K562 (cell line): ENCODE data around the gene EOLA1. TPM values are rescaled to one million over a fixed set of nuclear protein-coding genes. Genes with fewer than 3 reads are reported as not detected.
A peak's percentile ranks its signal among the peaks of the same experiment; 100 is the strongest.

Experiments used
- ATAC-seq: fragments of 200-7000 bp; cut with Tn5 transposase; 3 replicates; pipeline ENCODE4 v1.9.1; 2020; ENCODE audit warnings: moderate library complexity
- BruUV-seq: library from RNA; stranded (reverse); fragments of 400-500 nt; replicated peaks from 2 replicates; lab custom pipeline; 2021; lab: Mats Ljungman, UMichigan
- CTCF ChIA-PET: fragments of 300-600 bp; formaldehyde crosslinking; extraction: SDS; loops from one replicate; lab custom pipeline; 2021; ENCODE audit warnings: low intra/inter-chr PET ratio; lab: Yijun Ruan, JAX
- POLR2A ChIA-PET: fragments of 300-600, 350-650 bp; sonication (Branson Sonifier 250); formaldehyde crosslinking; extraction: SDS; loops from one replicate; lab custom pipeline; 2021; ENCODE audit warnings: antibody characterized with exemption, inconsistent platforms; lab: Yijun Ruan, JAX
- DNase-seq, 4 experiments: peaks; one replicate each; pipeline versions ENCODE4 v3.0.0 to v3.0.0-alpha.2; 2011 to 2018; ENCODE audit warnings: low spot score in 3 of 4, mixed read lengths in 3 of 4; ENCODE audit errors: extremely low read depth in 1 of 4
- FAIRE-seq: peaks from 2 replicates; lab custom pipeline; 2011; peaks lifted over from hg19 to GRCh38; lab: Jason Lieb, UNC
- H2AFZ ChIP-seq: 2 replicates; pipeline ENCODE4 v1.6.0; 2011; ENCODE audit warnings: low read depth, low read length, control low read depth, inconsistent platforms
- H3K27ac ChIP-seq: fragments of 200-600 bp; 3 replicates; pipeline ENCODE4 v1.8.0; 2011; ENCODE audit warnings: low read depth, mild to moderate bottlenecking, control low read depth, inconsistent platforms, low read length, moderate library complexity, mixed read lengths; ENCODE audit errors: extremely low read depth
- H3K27me3 ChIP-seq, 2 experiments: fragments of 300-600 bp in 1 of 2; 2 replicates in 1 of 2; 3 replicates in 1 of 2; pipeline versions ENCODE4 v1.6.0 to v1.8.0; 2011; ENCODE audit warnings: inconsistent platforms in 2 of 2, low read length in 2 of 2, mild to moderate bottlenecking in 1 of 2, mixed read lengths in 1 of 2, moderate library complexity in 1 of 2; ENCODE audit not compliant: control insufficient read depth in 2 of 2, insufficient read depth in 2 of 2
- H3K36me3 ChIP-seq: fragments of 300-600 bp; 3 replicates; pipeline ENCODE4 v1.8.0; 2011; ENCODE audit warnings: mild to moderate bottlenecking, low read length, inconsistent platforms; ENCODE audit not compliant: control insufficient read depth, insufficient read depth
- H3K4me1 ChIP-seq, 2 experiments: fragments of 200-600 bp in 1 of 2; replicated peaks in 1 of 2; 2 replicates in 1 of 2; 3 replicates in 1 of 2; pipeline versions ENCODE4 v1.5.1 to v1.8.0; 2011; ENCODE audit warnings: inconsistent platforms in 2 of 2, low read length in 2 of 2, mild to moderate bottlenecking in 1 of 2, mixed read lengths in 1 of 2, moderate library complexity in 1 of 2; ENCODE audit not compliant: control insufficient read depth in 2 of 2, insufficient read depth in 2 of 2
- H3K4me2 ChIP-seq: 2 replicates; pipeline ENCODE4 v1.6.1; 2011; ENCODE audit warnings: low read length, control low read depth, inconsistent platforms, mixed read lengths; ENCODE audit not compliant: insufficient read depth
- H3K4me3 ChIP-seq: fragments of 200-600 bp; sonication (generic), shearing (Covaris generic); 2 replicates; pipeline ENCODE4 v1.5.1; 2016; ENCODE audit warnings: control low read depth, inconsistent platforms
- H3K79me2 ChIP-seq: fragments of 200-600 bp; 3 replicates; pipeline ENCODE4 v1.8.0; 2011; ENCODE audit warnings: low read length, inconsistent platforms; ENCODE audit not compliant: control insufficient read depth, insufficient read depth
- H3K9ac ChIP-seq, 2 experiments: 2 replicates each; pipeline versions ENCODE4 v1.6.0 to v1.6.1; 2011; ENCODE audit warnings: low read depth in 2 of 2, low read length in 2 of 2, control low read depth in 1 of 2, inconsistent platforms in 1 of 2, mild to moderate bottlenecking in 1 of 2, mixed read lengths in 1 of 2; ENCODE audit not compliant: insufficient read depth in 1 of 2
- H3K9me1 ChIP-seq: one replicate; pipeline ENCODE4 v1.6.0; 2011; ENCODE audit warnings: inconsistent platforms, mild to moderate bottlenecking, low read length, moderate library complexity; ENCODE audit not compliant: control insufficient read depth, insufficient read depth
- H3K9me3 ChIP-seq: replicated peaks from 2 replicates; pipeline ENCODE4 v1.5.1; 2011; ENCODE audit warnings: low read depth, low read length, inconsistent platforms; ENCODE audit not compliant: control insufficient read depth, insufficient read depth
- H4K20me1 ChIP-seq: replicated peaks from 2 replicates; pipeline ENCODE4 v1.6.1; 2011; ENCODE audit warnings: low read length, inconsistent platforms, mixed read lengths; ENCODE audit not compliant: control insufficient read depth, insufficient read depth
- ATF2 ChIP-seq: sonication (generic); formaldehyde crosslinking; IDR thresholded peaks from 2 replicates; pipeline ENCODE4 v1.8.1; 2022; ENCODE audit warnings: missing genetic modification reagents
- E2F5 ChIP-seq: sonication (generic); formaldehyde crosslinking; IDR thresholded peaks from 2 replicates; pipeline ENCODE4 v1.8.0; 2022; ENCODE audit warnings: mild to moderate bottlenecking, missing genetic modification reagents
- MCM7 ChIP-seq, 2 experiments: fragments of 450-650 bp; IDR thresholded peaks; 2 replicates each; pipeline ENCODE4 v1.6.1; 2016 to 2018
- REST ChIP-seq, 2 experiments: fragments of 450-650 bp; formaldehyde crosslinking in 1 of 2; IDR thresholded peaks; 2 replicates each; pipeline versions ENCODE4 v1.4.0 to v1.6.1; 2014 to 2020; ENCODE audit warnings: mild to moderate bottlenecking in 2 of 2, borderline replicate concordance in 1 of 2, low read depth in 1 of 2
- SMARCE1 ChIP-seq: fragments of 450-650 bp; IDR thresholded peaks from 2 replicates; pipeline ENCODE4 v1.7.1; 2016; ENCODE audit warnings: mild to moderate bottlenecking
- SP1 ChIP-seq: sonication (generic); formaldehyde crosslinking; IDR thresholded peaks from 2 replicates; pipeline ENCODE4 v1.8.1; 2022; ENCODE audit warnings: mild to moderate bottlenecking, missing genetic modification reagents
- ZNF398 ChIP-seq: fragments of 250-450 bp; sonication (Bioruptor Pico); IDR thresholded peaks from 2 replicates; pipeline ENCODE4 v1.8.0; 2021; ENCODE audit warnings: moderate library complexity, mild to moderate bottlenecking, inconsistent platforms
- WGBS: fragments of 100-300 bp; shearing (Covaris generic); methylation state at CpG from one replicate; pipeline ENCODE4 v1.1.6; 2016; ENCODE audit warnings: low coverage, mixed read lengths; ENCODE audit not compliant: insufficient coverage; ENCODE audit errors: missing lambda C conversion rate; 5-methylcytosine and 5-hydroxymethylcytosine counted together
- in situ Hi-C: fragments of 300-500 bp; cut with MboI; formaldehyde crosslinking; loops from 4 replicates; pipeline ENCODE4 v1.15.0; 2018; ENCODE audit warnings: inconsistent platforms, mixed read lengths
- intact Hi-C: fragments of 100-400 bp; cut with micrococcal nuclease; formaldehyde crosslinking; loops from 2 replicates; pipeline ENCODE4 v1.14.2; 2022
- polyA plus RNA-seq, 8 experiments: library from polyadenylated mRNA; depleted of rRNA in 4 of 8; stranded (reverse) in 5 of 8; unstranded in 3 of 8; fragments of >200 nt; fragmentation: Nextera tagmentation in 2 of 8; fragmentation: Illumina TruSeq in 1 of 8; extraction: Ambion mirVana in 2 of 8; extraction: Trizol in 1 of 8; gene quantifications; 2 replicates each; pipeline versions ENCODE4 v1.2.1 to v1.2.3, GENCODE V29; 2011 to 2014; ENCODE audit warnings: inconsistent platforms in 1 of 8, missing spikeins in 1 of 8
- total RNA-seq, 7 experiments: library from RNA; depleted of rRNA in 6 of 7; stranded (reverse); fragments of >200 nt in 6 of 7; fragmentation: Illumina TruSeq in 2 of 7; extraction: Trizol in 2 of 7; gene quantifications; 2 replicates each; pipeline versions ENCODE4 v1.2.1 to v1.2.3, GENCODE V29; 2011 to 2021; ENCODE audit warnings: low replicate concordance in 1 of 7

EOLA1 gene
- total and polyA plus RNA-seq, 9 of the 15 experiments (the other 6 are each of a cell fraction or from before 2014, with no cell fraction given), result 6.3 to 32.9 (median 18.2) TPM

- in situ Hi-C loops, result no loop called here
- no peak for TF ChIP-seq E2F5
- TF ChIP-seq ZNF398 (CRISPR knock-in tag), result no peak
- no peak for TF ChIP-seq ATF2 (CRISPR knock-in tag)
- TF ChIP-seq SP1 (CRISPR knock-in tag), result no peak
- 0 out of 2 replicates have a peak, but pooled peaks have one; percentile 18 for TF ChIP-seq REST (IDR thresholded peaks at IDR 0.05; ENCODE audit: borderline replicate concordance)
- no peak for TF ChIP-seq REST (CRISPR knock-in tag; IDR thresholded peaks at IDR 0.05; ENCODE audit: low read depth)
- no peak for TF ChIP-seq SMARCE1
- no peak for TF ChIP-seq MCM7 (IDR thresholded peaks at IDR 0.05)
Measured at GRCh38 chrX:149493567-149494562, 46.9 kb upstream of the EOLA1 start.

More at GRCh38 chrX:149493567-149494562, 46.9 kb upstream of the EOLA1 start:
- ChIA-PET CTCF (interaction anchor here (0.6 kb wide), 1 partner anchor 388 kb away, joined by 3 read pairs; no protein-coding TSS in a partner anchor), POLR2A (no interaction called here)
- Histone ChIP-seq H3K9me1 (no peaks in the 10 kb centered on the region), H3K27ac (no peak overlapping the region), H3K36me3 (peaks cover 11% of the 10 kb centered on the region; the same call in 2 of the 3 replicates), H3K79me2 (no peaks in the 10 kb centered on the region), H3K4me3 (no peak overlapping the region), H3K27me3 (no peaks in the 10 kb centered on the region), H3K9ac (no peak overlapping the region), H2AFZ (peak overlapping the region; percentile 40; the same call in 1 of the 2 replicates), H3K4me2 (no peak overlapping the region), H3K9me3 (no peaks in the 10 kb centered on the region), H3K4me1 (no peaks in the 10 kb centered on the region; a peak in 2 of 5 replicates), H4K20me1 (no peaks in the 10 kb centered on the region; the same call in 1 of the 2 replicates)
- WGBS, result 42% methylated on average over 8 of the region's 13 CpGs
- DNase-seq, result peak; percentile 11 to 41 (median 27)
- no peak for FAIRE-seq
- no TSS peak for BruUV-seq
- ATAC-seq, result peak; percentile 86
- intact Hi-C loops, result no loop called here
